Lung (tissue), 12 donors: ENCODE data around the gene RAPSN. TPM values are rescaled to one million over a fixed set of nuclear protein-coding genes. Genes with fewer than 3 reads are reported as not detected.

ENCODE experiments used
- ATAC-seq: fragments of 200-7000 bp; cut with Tn5 transposase; one replicate; pipeline ENCODE4 v1.9.1; 2020; ENCODE audit warnings: moderate number of reproducible peaks; ENCODE audit not compliant: insufficient read depth, low FRiP score
- DNase-seq, 3 donors: peaks; one replicate each; pipeline ENCODE4 v3.0.0-alpha.2; 2013 to 2017
- H3K27ac ChIP-seq, 2 donors: one replicate each; pipeline ENCODE4 v1.5.1; 2013; ENCODE audit warnings: mild to moderate bottlenecking in 2 of 2, moderate library complexity in 2 of 2, control low read depth in 1 of 2, inconsistent platforms in 1 of 2, low read depth in 1 of 2, low read length in 1 of 2
- H3K27me3 ChIP-seq, 3 donors: one replicate each; pipeline ENCODE4 v1.5.1; 2013; ENCODE audit warnings: low read length in 2 of 3; ENCODE audit not compliant: control insufficient read depth in 3 of 3, insufficient read depth in 3 of 3
- H3K36me3 ChIP-seq, 4 donors: one replicate each; pipeline ENCODE4 v1.5.1; 2013; ENCODE audit warnings: low read length in 4 of 4, mild to moderate bottlenecking in 1 of 4, moderate library complexity in 1 of 4; ENCODE audit not compliant: control insufficient read depth in 4 of 4, insufficient read depth in 4 of 4
- H3K4me1 ChIP-seq, 5 donors: one replicate each; pipeline ENCODE4 v1.5.1; 2013; ENCODE audit warnings: low read length in 5 of 5, mild to moderate bottlenecking in 2 of 5, moderate library complexity in 1 of 5; ENCODE audit not compliant: control insufficient read depth in 5 of 5, insufficient read depth in 5 of 5
- H3K4me3 ChIP-seq: one replicate; pipeline ENCODE4 v1.5.1; 2013; ENCODE audit warnings: mild to moderate bottlenecking, control low read depth, moderate library complexity
- H3K9ac ChIP-seq, 2 donors: one replicate each; pipeline ENCODE4 v1.5.1; 2013; ENCODE audit warnings: low read length in 2 of 2, control low read depth in 1 of 2; ENCODE audit not compliant: insufficient read depth in 1 of 2
- H3K9me3 ChIP-seq, 4 donors: one replicate each; pipeline ENCODE4 v1.5.1; 2013; ENCODE audit warnings: low read length in 3 of 4, mild to moderate bottlenecking in 1 of 4, moderate library complexity in 1 of 4; ENCODE audit not compliant: control insufficient read depth in 4 of 4, insufficient read depth in 3 of 4
- WGBS, 2 donors: extraction: QIAGEN DNeasy Blood & Tissue Kit; methylation state at CpG; one replicate each; pipeline ENCODE4 v1.1.7; 2013; 5-methylcytosine and 5-hydroxymethylcytosine counted together
- polyA plus RNA-seq, 2 donors: library from polyadenylated mRNA; stranded (reverse); fragments of 200-250 nt; gene quantifications; one replicate each; pipeline ENCODE4 v1.2.1, GENCODE V29; 2013
- total RNA-seq, 2 donors: library from RNA; depleted of rRNA in 1 of 2; stranded (reverse); fragments of >200 nt in 1 of 2; gene quantifications; one replicate each; pipeline ENCODE4 v1.2.1, GENCODE V29; 2014 to 2021
- TF ChIP-seq, protein P1 (sequence below): IDR thresholded peaks from 2 replicates; pipeline ENCODE4 v1.5.1; 2012; ENCODE audit warnings: mild to moderate bottlenecking; ENCODE audit errors: control extremely low read depth, extremely low read depth
- donor health status: control.
- donor health status: control.
- donor health status: Bipolar disorder and iron deficiency.
- donor health status: healthy.
- donor health status: DM: yes; HTN: yes; CAD: no.

Gene RAPSN
- total and polyA plus RNA-seq, 4 donors = 0.38 to 1.5 (median 0.49) TPM; not detected in 1

DNA sequence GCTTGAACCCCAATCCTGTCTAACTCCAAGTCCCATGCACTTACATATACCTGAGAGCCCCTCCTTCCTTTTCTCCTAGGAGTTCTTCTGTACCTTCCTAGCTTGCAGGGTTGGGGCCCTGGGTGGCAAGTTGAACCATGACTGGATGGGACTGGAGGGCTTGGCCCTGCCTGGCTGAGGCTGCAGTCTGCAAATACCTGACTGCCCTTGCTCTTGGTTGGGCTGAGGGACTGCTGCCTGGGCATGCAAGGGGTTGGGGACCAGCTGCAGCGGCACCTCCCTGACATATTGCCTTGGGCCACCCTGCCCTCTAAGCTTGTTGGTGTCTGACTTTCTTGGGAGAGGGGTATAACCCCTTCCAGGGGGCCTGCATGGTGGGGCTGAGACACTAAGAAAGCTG, 50.4 kb downstream of the RAPSN start:
- H3K27ac ChIP-seq = no peak overlapping the region
- no peaks in the 10 kb centered on the region for H3K9me3 ChIP-seq
- DNase-seq (peak in 1 of 3 donors; percentile 12), ATAC-seq (no peak)
- WGBS, 2 donors = 94 to 100% methylated on average over 1 of the region's 1 CpG
- H3K9ac ChIP-seq = no peak overlapping the region
- peaks cover 0 to 15% (median 8%) of the 10 kb centered on the region in 5 donors for H3K4me1 ChIP-seq
- H3K36me3 ChIP-seq = no peaks in the 10 kb centered on the region
- TF ChIP-seq, protein P1, sequence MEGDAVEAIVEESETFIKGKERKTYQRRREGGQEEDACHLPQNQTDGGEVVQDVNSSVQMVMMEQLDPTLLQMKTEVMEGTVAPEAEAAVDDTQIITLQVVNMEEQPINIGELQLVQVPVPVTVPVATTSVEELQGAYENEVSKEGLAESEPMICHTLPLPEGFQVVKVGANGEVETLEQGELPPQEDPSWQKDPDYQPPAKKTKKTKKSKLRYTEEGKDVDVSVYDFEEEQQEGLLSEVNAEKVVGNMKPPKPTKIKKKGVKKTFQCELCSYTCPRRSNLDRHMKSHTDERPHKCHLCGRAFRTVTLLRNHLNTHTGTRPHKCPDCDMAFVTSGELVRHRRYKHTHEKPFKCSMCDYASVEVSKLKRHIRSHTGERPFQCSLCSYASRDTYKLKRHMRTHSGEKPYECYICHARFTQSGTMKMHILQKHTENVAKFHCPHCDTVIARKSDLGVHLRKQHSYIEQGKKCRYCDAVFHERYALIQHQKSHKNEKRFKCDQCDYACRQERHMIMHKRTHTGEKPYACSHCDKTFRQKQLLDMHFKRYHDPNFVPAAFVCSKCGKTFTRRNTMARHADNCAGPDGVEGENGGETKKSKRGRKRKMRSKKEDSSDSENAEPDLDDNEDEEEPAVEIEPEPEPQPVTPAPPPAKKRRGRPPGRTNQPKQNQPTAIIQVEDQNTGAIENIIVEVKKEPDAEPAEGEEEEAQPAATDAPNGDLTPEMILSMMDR = no peak
- H3K27me3 ChIP-seq = no peaks in the 10 kb centered on the region
- no peak overlapping the region for H3K4me3 ChIP-seq

DNA sequence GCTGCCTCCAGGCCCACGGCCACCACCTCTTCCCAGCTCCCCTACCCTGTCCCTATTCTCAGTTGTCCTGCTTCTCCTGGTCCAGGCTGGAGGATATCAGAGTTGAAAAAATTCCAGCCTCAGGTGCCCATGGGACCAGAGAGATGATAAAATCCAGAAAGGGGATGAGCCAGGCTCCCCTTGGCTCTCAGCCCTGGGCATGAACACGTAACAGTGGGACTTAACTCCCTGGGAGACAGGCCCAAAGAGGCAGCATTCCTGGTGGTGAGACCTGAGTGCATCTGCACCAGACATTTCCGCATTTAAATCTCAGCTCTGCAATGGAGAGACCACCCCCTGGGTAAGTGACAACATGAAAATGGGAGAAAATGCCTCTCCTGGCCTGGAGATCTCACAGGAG, 50.9 kb downstream of the RAPSN start:
- H3K36me3 ChIP-seq = no peaks in the 10 kb centered on the region
- H3K9ac ChIP-seq = no peak overlapping the region
- H3K9me3 ChIP-seq = no peaks in the 10 kb centered on the region
- DNase-seq (peak in 1 of 3 donors; percentile 2), ATAC-seq (no peak)
- H3K4me3 ChIP-seq = no peak overlapping the region
- H3K4me1 ChIP-seq = peaks cover 0 to 19% (median 8%) of the 10 kb centered on the region in 5 donors
- 91 to 93% methylated on average over 3 of the region's 3 CpGs for WGBS, 2 donors
- TF ChIP-seq, protein P1 = no peak
- H3K27ac ChIP-seq = no peak overlapping the region
- H3K27me3 ChIP-seq = no peaks in the 10 kb centered on the region

DNA sequence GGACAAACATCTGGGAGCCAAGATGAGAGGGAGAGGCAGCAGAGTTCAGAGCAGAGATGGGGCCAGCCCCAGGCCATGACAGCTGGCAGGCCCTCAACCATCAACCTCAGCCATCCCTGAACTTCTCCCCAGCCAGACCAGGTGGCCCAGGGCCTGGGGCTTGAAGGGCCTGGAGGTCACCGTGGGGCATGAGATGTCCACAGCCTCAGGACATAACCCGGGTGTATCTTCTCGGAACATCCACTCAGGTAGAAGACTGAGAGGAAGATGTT, 53.0 kb downstream of the RAPSN start:
- DNase-seq (peak in 1 of 3 donors; percentile 8), ATAC-seq (no peak)
- WGBS, 2 donors = 91 to 92% methylated on average over 3 of the region's 3 CpGs
- Histone ChIP-seq H3K9ac (no peak overlapping the region), H3K4me1 (peaks cover 0 to 23% (median 8%) of the 10 kb centered on the region in 5 donors), H3K27me3 (no peaks in the 10 kb centered on the region), H3K36me3 (no peaks in the 10 kb centered on the region), H3K27ac (peak overlapping the region in 1 of 2 donors; percentile 98), H3K4me3 (no peak overlapping the region), H3K9me3 (no peaks in the 10 kb centered on the region)
- TF ChIP-seq, protein P1 = no peak
